ENCODE results near the gene PPM1M. TPM values are rescaled to one million over a fixed set of nuclear protein-coding genes. Genes with fewer than 3 reads are reported as not detected.

Gene PPM1M
- total and polyA plus RNA-seq, 10 of the 15 experiments (the other 5 are each of a cell fraction or from before 2014, with no cell fraction given): 7.3 to 24.8 (median 15.8) TPM

DNA sequence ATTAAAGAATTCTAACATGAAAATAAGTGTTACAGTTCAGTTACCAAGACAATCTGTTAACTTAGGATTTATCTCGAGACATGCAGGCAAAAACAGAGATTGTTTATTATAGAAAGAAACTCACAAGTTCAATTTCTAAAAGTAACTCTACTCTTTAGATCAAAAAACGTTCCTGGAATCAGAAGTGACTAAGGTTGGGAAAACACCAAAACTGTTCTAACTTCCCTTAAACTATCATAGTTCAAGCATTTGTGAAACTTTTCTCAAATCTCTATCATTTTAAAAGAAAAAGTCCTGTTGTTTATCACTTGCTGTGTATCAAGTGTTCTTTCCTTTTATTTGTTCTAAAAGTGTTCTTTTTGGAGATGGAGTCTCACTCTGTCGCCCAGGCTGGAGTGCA is 24.2 kb downstream of the PPM1M start:
- CTCF ChIA-PET: no interaction called here
- ATAC-seq (no peak), DNase-seq (ENCODE audit: low read depth, low spot score) (no peak), FAIRE-seq (no peak)
- H3K9me3 ChIP-seq (replicated peaks; ENCODE audit: control insufficient read depth, insufficient read depth, low read length): no peaks in the 10 kb centered on the region
- H3K36me3 ChIP-seq (ENCODE audit: control insufficient read depth in 2 of 2, insufficient read depth in 2 of 2, low read length in 1 of 2): peaks cover 11 to 32% of the 10 kb centered on the region in 2 experiments
- TF ChIP-seq TCF3 (IDR thresholded peaks at IDR 0.05; ENCODE audit: borderline replicate concordance, insufficient read depth, low read depth, low read length) (no peak), BHLHE40 (IDR thresholded peaks at IDR 0.05; ENCODE audit: borderline replicate concordance in 1 of 2, low read depth in 2 of 2, low read length in 1 of 2) (no peak), NFYA (IDR thresholded peaks at IDR 0.05; ENCODE audit: borderline replicate concordance, low read depth, low read length) (no peak), CBX5 (IDR thresholded peaks at IDR 0.05; ENCODE audit: low read depth) (no peak), FOXM1 (IDR thresholded peaks at IDR 0.05; ENCODE audit: low read depth, low read length) (no peak)
- TF ChIP-seq, protein P1, sequence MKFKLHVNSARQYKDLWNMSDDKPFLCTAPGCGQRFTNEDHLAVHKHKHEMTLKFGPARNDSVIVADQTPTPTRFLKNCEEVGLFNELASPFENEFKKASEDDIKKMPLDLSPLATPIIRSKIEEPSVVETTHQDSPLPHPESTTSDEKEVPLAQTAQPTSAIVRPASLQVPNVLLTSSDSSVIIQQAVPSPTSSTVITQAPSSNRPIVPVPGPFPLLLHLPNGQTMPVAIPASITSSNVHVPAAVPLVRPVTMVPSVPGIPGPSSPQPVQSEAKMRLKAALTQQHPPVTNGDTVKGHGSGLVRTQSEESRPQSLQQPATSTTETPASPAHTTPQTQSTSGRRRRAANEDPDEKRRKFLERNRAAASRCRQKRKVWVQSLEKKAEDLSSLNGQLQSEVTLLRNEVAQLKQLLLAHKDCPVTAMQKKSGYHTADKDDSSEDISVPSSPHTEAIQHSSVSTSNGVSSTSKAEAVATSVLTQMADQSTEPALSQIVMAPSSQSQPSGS (IDR thresholded peaks at IDR 0.05; ENCODE audit: low read length): no peak
- H3K4me2 ChIP-seq (ENCODE audit: control insufficient read depth, insufficient read depth): no peak overlapping the region
- H3K9ac ChIP-seq (ENCODE audit: control insufficient read depth, insufficient read depth, low read length): no peak overlapping the region
- SMC1A ChIA-PET (ENCODE audit: uncharacterized antibody, unreplicated experiment): interaction anchor here (0.6 to 2.8 kb wide), 3 partner anchors 17 to 66 kb away, joined by 3 to 8 read pairs (median 3); no protein-coding TSS in a partner anchor
- H3K27me3 ChIP-seq (replicated peaks in 1 of 2; ENCODE audit: control insufficient read depth in 2 of 2, insufficient read depth in 2 of 2, low read length in 1 of 2): no peaks in the 10 kb centered on the region
- no peak overlapping the region for H3K27ac ChIP-seq (ENCODE audit: control insufficient read depth, insufficient read depth)
- in situ Hi-C loops (cut with MboI) (no loop called here), intact Hi-C loops (cut with micrococcal nuclease; ENCODE audit: unreplicated experiment) (no loop called here)
- no TSS peak for BruUV-seq (replicated peaks)
- no peak overlapping the region for H2AFZ ChIP-seq (ENCODE audit: control insufficient read depth, low read depth, low read length)
- RAD21 ChIA-PET (ENCODE audit: unreplicated experiment): interaction anchor here (1.5 kb wide), 1 partner anchor 29 kb away, joined by 4 read pairs; no protein-coding TSS in a partner anchor
- no peak overlapping the region for H3K4me3 ChIP-seq
- no peaks in the 10 kb centered on the region for H4K20me1 ChIP-seq (ENCODE audit: control insufficient read depth, insufficient read depth)
- H3K79me2 ChIP-seq (ENCODE audit: control insufficient read depth, insufficient read depth, low read length): peaks cover 66% of the 10 kb centered on the region
- H3K4me1 ChIP-seq (ENCODE audit: control insufficient read depth, insufficient read depth, low read length): peaks cover 10% of the 10 kb centered on the region
- 41% methylated on average over 3 of the region's 3 CpGs for WGBS (ENCODE audit: insufficient coverage, insufficient replicate concordance, low lambda C conversion rate, missing lambda C conversion rate)
- POLR2A ChIA-PET: interaction anchor here (1.3 kb wide), 1 partner anchor 23 kb away, joined by 3 read pairs; no protein-coding TSS in a partner anchor
